Endothelial cell of umbilical vein (primary cell): Measurements from ENCODE around the gene ZKSCAN2. TPM values are rescaled to one million over a fixed set of nuclear protein-coding genes. Genes with fewer than 3 reads are reported as not detected.
A peak's percentile ranks its signal among the peaks of the same experiment; 100 is the strongest.

Experiments used
- BruUV-seq: library from RNA; stranded (reverse); fragments of 400-500 nt; replicated peaks from 2 replicates; lab custom pipeline; 2021; lab: Mats Ljungman, UMichigan
- CTCF ChIA-PET: fragments of 300-600, 350-600 bp; sonication (Branson Sonifier 250); formaldehyde crosslinking; loops from one replicate; lab custom pipeline; 2021; ENCODE audit warnings: antibody characterized with exemption, inconsistent platforms; lab: Charles Lee
- POLR2A ChIA-PET: fragments of 300-600, 350-600 bp; sonication (Branson Sonifier 250); formaldehyde crosslinking; loops from one replicate; lab custom pipeline; 2021; ENCODE audit warnings: antibody characterized with exemption, inconsistent platforms; lab: Charles Lee
- DNase-seq: peaks from one replicate; pipeline ENCODE4 v3.0.0-alpha.2; 2011; ENCODE audit warnings: low read depth, low spot score
- FAIRE-seq: peaks from 2 replicates; lab custom pipeline; 2011; peaks lifted over from hg19 to GRCh38; lab: Jason Lieb, UNC
- H2AFZ ChIP-seq: 2 replicates; pipeline ENCODE4 v1.6.0; 2012; ENCODE audit warnings: low read depth, low read length, control low read depth, inconsistent platforms
- H3K27ac ChIP-seq: 2 replicates; pipeline ENCODE4 v1.5.1; 2011; ENCODE audit warnings: low read depth, mild to moderate bottlenecking, control low read depth, low read length, moderate library complexity; ENCODE audit not compliant: insufficient read depth
- H3K27me3 ChIP-seq, 2 experiments: 2 replicates each; pipeline versions ENCODE4 v1.6.0 to v1.6.1; 2011; ENCODE audit warnings: low read length in 2 of 2, mixed read lengths in 1 of 2; ENCODE audit not compliant: control insufficient read depth in 2 of 2, insufficient read depth in 2 of 2
- H3K36me3 ChIP-seq, 2 experiments: 2 replicates in 1 of 2; 3 replicates in 1 of 2; pipeline ENCODE4 v1.5.1; 2011; ENCODE audit warnings: low read length in 2 of 2, mild to moderate bottlenecking in 1 of 2, moderate library complexity in 1 of 2; ENCODE audit not compliant: control insufficient read depth in 2 of 2, insufficient read depth in 2 of 2; ENCODE audit errors: extremely low read depth in 1 of 2
- H3K4me1 ChIP-seq: 3 replicates; pipeline ENCODE4 v1.5.1; 2011; ENCODE audit warnings: mild to moderate bottlenecking, low read length; ENCODE audit not compliant: control insufficient read depth, insufficient read depth; ENCODE audit errors: extremely low read depth
- H3K4me2 ChIP-seq: 2 replicates; pipeline ENCODE4 v1.6.1; 2011; ENCODE audit warnings: low read length, control low read depth, mixed read lengths; ENCODE audit not compliant: insufficient read depth
- H3K4me3 ChIP-seq, 3 experiments: fragments of 200-600 bp in 1 of 3; sonication (generic), shearing (Covaris generic) in 1 of 3; replicated peaks in 1 of 3; 2 replicates each; pipeline ENCODE4 v1.5.1; 2011 to 2016; ENCODE audit warnings: control low read depth in 3 of 3, low read length in 3 of 3, mild to moderate bottlenecking in 2 of 3, inconsistent platforms in 1 of 3, low read depth in 1 of 3, moderate library complexity in 1 of 3; ENCODE audit not compliant: insufficient read depth in 1 of 3
- H3K79me2 ChIP-seq: 2 replicates; pipeline ENCODE4 v1.6.0; 2012; ENCODE audit warnings: low read length, inconsistent platforms; ENCODE audit not compliant: control insufficient read depth, insufficient read depth
- H3K9ac ChIP-seq: replicated peaks from 2 replicates; pipeline ENCODE3; 2011; ENCODE audit warnings: low read length, control low read depth; ENCODE audit not compliant: insufficient read depth; ENCODE audit errors: extremely low read depth
- H3K9me1 ChIP-seq: replicated peaks from 3 replicates; pipeline ENCODE4 v1.6.0; 2011; ENCODE audit warnings: mild to moderate bottlenecking, low read length; ENCODE audit not compliant: control insufficient read depth, insufficient read depth; ENCODE audit errors: extremely low read depth
- H3K9me3 ChIP-seq: replicated peaks from 2 replicates; pipeline ENCODE4 v1.5.1; 2012; ENCODE audit warnings: low read length, inconsistent platforms; ENCODE audit not compliant: control insufficient read depth, insufficient read depth
- H4K20me1 ChIP-seq: replicated peaks from 2 replicates; pipeline ENCODE3; 2011; ENCODE audit warnings: mild to moderate bottlenecking, low read length; ENCODE audit not compliant: control insufficient read depth, insufficient read depth; ENCODE audit errors: extremely low read depth
- EZH2 ChIP-seq: IDR thresholded peaks from 2 replicates; pipeline ENCODE4 v1.6.1; 2012; ENCODE audit warnings: borderline replicate concordance, low read depth, mild to moderate bottlenecking, moderate library complexity, low read length, inconsistent platforms; ENCODE audit not compliant: severe bottlenecking
- FOS ChIP-seq: IDR thresholded peaks from 2 replicates; pipeline ENCODE4 v1.6.1; 2011; ENCODE audit warnings: mild to moderate bottlenecking, low read length, moderate library complexity, borderline replicate concordance; ENCODE audit not compliant: insufficient read depth
- GATA2 ChIP-seq: IDR thresholded peaks from 2 replicates; pipeline ENCODE4 v1.7.0; 2011; ENCODE audit warnings: low read depth, mild to moderate bottlenecking, moderate library complexity, mixed read lengths, low read length; ENCODE audit not compliant: insufficient read length, insufficient read depth
- POLR2A ChIP-seq: IDR thresholded peaks from 2 replicates; pipeline ENCODE4 v1.6.1; 2012; ENCODE audit warnings: low read depth, mild to moderate bottlenecking, control low read depth, low read length
- POLR2AphosphoS5 ChIP-seq: IDR thresholded peaks from 2 replicates; pipeline ENCODE4 v1.6.1; 2012; ENCODE audit warnings: low read depth, mild to moderate bottlenecking, control low read depth, low read length, moderate library complexity; ENCODE audit not compliant: insufficient read depth
- dilution Hi-C: fragments of 300-500 bp; cut with MboI; formaldehyde crosslinking; loops from one replicate; pipeline ENCODE4 v1.15.0; 2019; ENCODE audit warnings: low sequenced_read_pairs; ENCODE audit not compliant: extremely low pct_ligation_motif_present
- intact Hi-C: fragments of 100-400 bp; cut with micrococcal nuclease; formaldehyde crosslinking; loops from one replicate; pipeline ENCODE4 v1.10.0; 2022
- polyA plus RNA-seq, 4 experiments: library from polyadenylated mRNA; depleted of rRNA in 3 of 4; stranded (reverse) in 3 of 4; unstranded in 1 of 4; fragments of >200 nt; gene quantifications; 2 replicates each; pipeline versions ENCODE4 v1.2.1 to v1.2.3, GENCODE V29; 2011 to 2012; ENCODE audit warnings: missing spikeins in 1 of 4
- total RNA-seq: library from RNA; stranded (reverse); gene quantifications from 2 replicates; pipeline ENCODE4 v1.2.3, GENCODE V29; 2021

Gene ZKSCAN2
- total and polyA plus RNA-seq, 2 donors (not counting 3 experiments of a cell fraction or from before 2014, with no cell fraction given): 1.4 to 4.7 TPM

DNA sequence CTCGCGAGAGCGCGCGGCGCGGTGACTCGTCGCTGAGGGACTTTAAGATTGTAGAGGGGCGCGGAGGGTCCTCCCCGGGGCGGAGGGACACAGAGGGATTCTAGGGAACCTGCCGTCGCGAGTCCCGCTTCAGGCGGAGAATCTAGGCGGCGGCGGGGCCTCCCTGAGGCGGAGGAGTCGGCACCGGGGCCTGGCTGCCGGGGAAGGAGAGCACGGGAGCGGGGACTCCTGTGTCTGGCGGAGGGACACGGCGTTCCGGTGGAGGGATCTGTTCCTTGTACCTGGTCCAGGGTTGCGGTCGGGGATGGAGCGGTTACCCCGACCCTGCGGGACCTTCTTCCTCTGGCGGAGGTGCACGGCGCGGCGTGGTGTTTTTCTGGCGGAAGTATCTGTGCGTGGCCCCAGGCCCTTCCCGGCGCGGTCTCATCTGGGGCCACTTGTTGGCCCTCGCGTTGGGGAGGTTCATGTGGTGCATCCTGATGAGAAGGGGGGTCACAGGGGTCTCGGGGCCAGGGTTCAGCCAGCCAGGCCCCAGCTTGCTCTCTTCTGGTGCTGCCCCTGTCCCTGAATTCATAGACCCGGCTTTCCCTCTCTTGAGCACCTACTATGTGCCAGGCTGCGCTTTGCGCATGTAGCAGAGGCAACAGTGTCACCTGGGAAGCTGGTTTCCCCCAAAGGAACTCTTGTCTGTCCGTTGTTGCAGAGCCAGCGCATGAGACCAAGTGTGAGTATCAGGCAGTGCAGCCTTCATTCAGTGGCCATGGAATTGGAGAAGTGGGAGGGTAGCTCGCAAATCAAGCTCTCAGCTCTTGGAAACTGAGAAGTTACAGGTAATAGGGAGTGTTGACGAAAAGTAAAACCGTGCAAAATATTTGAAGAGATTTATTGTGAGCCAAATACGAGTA, 563 bp upstream of the ZKSCAN2 start:
- H3K9ac ChIP-seq: peak overlapping the region; percentile 98
- H3K4me2 ChIP-seq: peak overlapping the region; percentile 80
- ChIA-PET POLR2A (interaction anchor here (0.8 kb wide), 1 partner anchor 13 kb away, joined by 3 read pairs; no protein-coding TSS in a partner anchor), CTCF (interaction anchor here (1.3 to 3.1 kb wide), 3 partner anchors 18 to 33 kb away, joined by 4 to 11 read pairs (median 5); no protein-coding TSS in a partner anchor)
- DNase-seq (peak; percentile 74), FAIRE-seq (peak; percentile 71)
- peaks cover 20% of the 10 kb centered on the region for H3K4me1 ChIP-seq
- dilution Hi-C loops: no loop called here
- no peaks in the 10 kb centered on the region for H3K9me1 ChIP-seq
- H3K27me3 ChIP-seq: no peaks in the 10 kb centered on the region
- H3K27ac ChIP-seq: peak overlapping the region; percentile 94
- peaks cover 35% of the 10 kb centered on the region for H3K79me2 ChIP-seq
- peak overlapping the region; percentile 64 to 91 (median 73) for H3K4me3 ChIP-seq
- TSS peak; percentile 59 for BruUV-seq
- intact Hi-C loops: loop anchor here (5.0 kb wide), 1 partner anchor 721 kb away; the partner anchor contains the start of gene RBBP6
- TF ChIP-seq FOS: no peak
- TF ChIP-seq POLR2AphosphoS5: peak; percentile 43
- TF ChIP-seq EZH2: no peak
- peak; percentile 38 for TF ChIP-seq POLR2A
- no peak for TF ChIP-seq GATA2
- peak overlapping the region; percentile 87 for H2AFZ ChIP-seq
- H3K9me3 ChIP-seq: no peaks in the 10 kb centered on the region
- H4K20me1 ChIP-seq: peaks cover 2% of the 10 kb centered on the region
- H3K36me3 ChIP-seq: peaks cover 0 to 2% of the 10 kb centered on the region in 2 experiments
